HEK293 (cell line): ENCODE measurements around the gene ZEB2.

Source experiments
- CTCF ChIA-PET: fragments of 350-600 bp; formaldehyde crosslinking; extraction: SDS; loops from one replicate; lab custom pipeline; 2021; ENCODE audit warnings: antibody characterized with exemption; lab: Yijun Ruan, JAX
- POLR2A ChIA-PET: fragments of 300-600 bp; formaldehyde crosslinking; extraction: SDS; loops from one replicate; lab custom pipeline; 2020; ENCODE audit warnings: antibody characterized with exemption, inconsistent platforms; lab: Yijun Ruan, JAX
- H3K27ac ChIP-seq: fragments of 200-500 bp; sonication (Bioruptor generic); 2 replicates; pipeline ENCODE4 v1.5.1; 2014; ENCODE audit warnings: low read depth, low read length, control low read depth, inconsistent platforms; ENCODE audit errors: extremely low read depth
- H3K36me3 ChIP-seq, 2 experiments: fragments of 200-500 bp in 1 of 2; sonication (Bioruptor generic) in 1 of 2; 1 replicate in 1 of 2; 2 replicates in 1 of 2; pipeline ENCODE4 v1.5.1; 2014 to 2017; ENCODE audit warnings: inconsistent platforms in 2 of 2, low read length in 2 of 2; ENCODE audit not compliant: control insufficient read depth in 2 of 2, insufficient read depth in 1 of 2
- H3K4me1 ChIP-seq: fragments of 200-500 bp; sonication (Bioruptor generic); 2 replicates; pipeline ENCODE4 v1.5.1; 2014; ENCODE audit warnings: mild to moderate bottlenecking, low read length, inconsistent platforms; ENCODE audit not compliant: control insufficient read depth, insufficient read depth
- H3K4me3 ChIP-seq: 2 replicates; pipeline ENCODE4 v1.5.1; 2011; ENCODE audit warnings: low read depth, mild to moderate bottlenecking, control low read depth, low read length, moderate library complexity
- H3K9me3 ChIP-seq: fragments of 200-500 bp; sonication (Bioruptor generic); 2 replicates; pipeline ENCODE4 v1.5.1; 2014; ENCODE audit warnings: low read depth, low read length, inconsistent platforms; ENCODE audit not compliant: control insufficient read depth, insufficient read depth
- EGR2 ChIP-seq: fragments of 450-650 bp; formaldehyde crosslinking; IDR thresholded peaks from 2 replicates; pipeline ENCODE4 v1.5.1; 2016; ENCODE audit warnings: low read depth, missing biosample characterization, missing genetic modification characterization
- GLI4 ChIP-seq: fragments of 450-650 bp; formaldehyde crosslinking; IDR thresholded peaks from 2 replicates; pipeline ENCODE4 v1.5.1; 2016; ENCODE audit warnings: missing biosample characterization, missing genetic modification characterization
- KLF16 ChIP-seq: fragments of 450-650 bp; formaldehyde crosslinking; IDR thresholded peaks from 2 replicates; pipeline ENCODE4 v1.5.1; 2017; ENCODE audit warnings: missing biosample characterization, missing genetic modification characterization
- MZF1 ChIP-seq: fragments of 450-650 bp; formaldehyde crosslinking; IDR thresholded peaks from 2 replicates; pipeline ENCODE4 v1.5.1; 2017; ENCODE audit warnings: missing biosample characterization, missing genetic modification characterization, borderline replicate concordance
- SP3 ChIP-seq: fragments of 450-650 bp; formaldehyde crosslinking; IDR thresholded peaks from 2 replicates; pipeline ENCODE4 v1.5.1; 2016; ENCODE audit warnings: missing biosample characterization, missing genetic modification characterization
- SP7 ChIP-seq: fragments of 450-650 bp; formaldehyde crosslinking; IDR thresholded peaks from 2 replicates; pipeline ENCODE4 v1.5.1; 2016; ENCODE audit warnings: missing biosample characterization, missing genetic modification characterization
- YY2 ChIP-seq: fragments of 450-650 bp; formaldehyde crosslinking; IDR thresholded peaks from 2 replicates; pipeline ENCODE4 v1.5.1; 2016; ENCODE audit warnings: missing biosample characterization, missing genetic modification characterization
- ZFHX2 ChIP-seq: fragments of 450-650 bp; formaldehyde crosslinking; conservative IDR thresholded peaks from 2 replicates; pipeline ENCODE4 v1.5.1; 2016; ENCODE audit warnings: missing biosample characterization, missing genetic modification characterization
- ZIC2 ChIP-seq: fragments of 450-650 bp; formaldehyde crosslinking; IDR thresholded peaks from 2 replicates; pipeline ENCODE4 v1.5.1; 2016; ENCODE audit warnings: missing biosample characterization, missing genetic modification characterization
- ZNF112 ChIP-seq: fragments of 450-650 bp; formaldehyde crosslinking; IDR thresholded peaks from 2 replicates; pipeline ENCODE4 v1.5.0; 2017; ENCODE audit warnings: missing biosample characterization, missing genetic modification characterization
- ZNF169 ChIP-seq: fragments of 450-650 bp; formaldehyde crosslinking; IDR thresholded peaks from 2 replicates; pipeline ENCODE4 v1.5.1; 2016; ENCODE audit warnings: missing biosample characterization, missing genetic modification characterization
- ZNF19 ChIP-seq: fragments of 450-650 bp; formaldehyde crosslinking; IDR thresholded peaks from 2 replicates; pipeline ENCODE4; 2016; ENCODE audit warnings: missing biosample characterization, missing genetic modification characterization, low read depth
- ZNF211 ChIP-seq: fragments of 450-650 bp; formaldehyde crosslinking; IDR thresholded peaks from 2 replicates; pipeline ENCODE4 v1.5.1; 2016; ENCODE audit warnings: low read depth, missing biosample characterization, missing genetic modification characterization
- ZNF248 ChIP-seq: fragments of 450-650 bp; formaldehyde crosslinking; IDR thresholded peaks from 2 replicates; pipeline ENCODE4 v1.5.1; 2017; ENCODE audit warnings: missing biosample characterization, missing genetic modification characterization
- ZNF350 ChIP-seq: fragments of 450-650 bp; formaldehyde crosslinking; IDR thresholded peaks from 2 replicates; pipeline ENCODE4 v1.5.0; 2017; ENCODE audit warnings: missing biosample characterization, mild to moderate bottlenecking, missing genetic modification characterization
- ZNF510 ChIP-seq: fragments of 450-650 bp; formaldehyde crosslinking; IDR thresholded peaks from 2 replicates; pipeline ENCODE4 v1.5.1; 2018; ENCODE audit warnings: mild to moderate bottlenecking, missing genetic modification characterization, missing biosample characterization; ENCODE audit not compliant: insufficient replicate concordance
- ZNF548 ChIP-seq: fragments of 450-650 bp; formaldehyde crosslinking; IDR thresholded peaks from 2 replicates; pipeline ENCODE4 v1.5.1; 2016; ENCODE audit warnings: missing biosample characterization, missing genetic modification characterization
- ZNF555 ChIP-seq: fragments of 450-650 bp; formaldehyde crosslinking; conservative IDR thresholded peaks from 2 replicates; pipeline ENCODE4 v1.5.1; 2017; ENCODE audit warnings: missing biosample characterization, mild to moderate bottlenecking, missing genetic modification characterization, inconsistent platforms
- ZNF561 ChIP-seq: fragments of 450-650 bp; IDR thresholded peaks from 2 replicates; pipeline ENCODE4 v1.5.1; 2018; ENCODE audit warnings: missing biosample characterization, missing genetic modification characterization, borderline replicate concordance
- ZNF768 ChIP-seq: fragments of 450-650 bp; formaldehyde crosslinking; IDR thresholded peaks from 2 replicates; pipeline ENCODE4 v1.5.1; 2018; ENCODE audit warnings: missing biosample characterization, mild to moderate bottlenecking, missing genetic modification characterization
- ZSCAN16 ChIP-seq: fragments of 450-650 bp; formaldehyde crosslinking; IDR thresholded peaks from 2 replicates; pipeline ENCODE4 v1.5.1; 2016; ENCODE audit warnings: missing biosample characterization, missing genetic modification characterization
- TF ChIP-seq, protein P1 (sequence below): fragments of 450-650 bp; formaldehyde crosslinking; IDR thresholded peaks from 2 replicates; pipeline ENCODE4 v1.5.1; 2016; ENCODE audit warnings: missing biosample characterization, missing genetic modification characterization
- TF ChIP-seq, protein P2 (sequence below): fragments of 450-650 bp; formaldehyde crosslinking; IDR thresholded peaks from 2 replicates; pipeline ENCODE4 v1.5.1; 2016; ENCODE audit warnings: missing biosample characterization, missing genetic modification characterization, borderline replicate concordance
- TF ChIP-seq, protein P3 (sequence below): fragments of 450-650 bp; formaldehyde crosslinking; IDR thresholded peaks from 2 replicates; pipeline ENCODE4 v1.5.1; 2017; ENCODE audit warnings: missing biosample characterization, missing genetic modification characterization

The ZEB2 gene

DNA sequence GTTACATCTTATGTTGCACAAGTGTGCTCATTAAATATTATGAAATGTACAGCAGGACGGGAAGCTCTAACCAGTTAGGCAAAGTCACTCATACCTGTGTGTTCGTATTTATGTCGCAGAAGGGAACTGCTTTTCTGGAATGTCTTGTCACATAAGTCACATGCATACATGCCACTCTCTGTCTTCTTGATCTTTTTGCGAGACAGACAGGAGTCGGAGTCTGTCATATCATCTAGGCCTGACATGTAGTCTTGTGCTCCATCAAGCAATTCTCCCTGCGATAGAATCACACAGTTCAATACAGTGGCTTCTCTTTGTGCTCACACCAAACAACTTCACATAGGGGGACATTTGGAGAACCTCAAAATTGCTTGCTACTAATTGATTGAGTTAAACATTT lies 123.6 kb downstream of the ZEB2 start:
- peaks cover 4 to 82% of the 10 kb centered on the region in 2 experiments for H3K36me3 ChIP-seq
- TF ChIP-seq ZNF510 (tag by site-specific recombination) = no peak
- no peak for TF ChIP-seq ZFHX2 (tag by site-specific recombination)

DNA sequence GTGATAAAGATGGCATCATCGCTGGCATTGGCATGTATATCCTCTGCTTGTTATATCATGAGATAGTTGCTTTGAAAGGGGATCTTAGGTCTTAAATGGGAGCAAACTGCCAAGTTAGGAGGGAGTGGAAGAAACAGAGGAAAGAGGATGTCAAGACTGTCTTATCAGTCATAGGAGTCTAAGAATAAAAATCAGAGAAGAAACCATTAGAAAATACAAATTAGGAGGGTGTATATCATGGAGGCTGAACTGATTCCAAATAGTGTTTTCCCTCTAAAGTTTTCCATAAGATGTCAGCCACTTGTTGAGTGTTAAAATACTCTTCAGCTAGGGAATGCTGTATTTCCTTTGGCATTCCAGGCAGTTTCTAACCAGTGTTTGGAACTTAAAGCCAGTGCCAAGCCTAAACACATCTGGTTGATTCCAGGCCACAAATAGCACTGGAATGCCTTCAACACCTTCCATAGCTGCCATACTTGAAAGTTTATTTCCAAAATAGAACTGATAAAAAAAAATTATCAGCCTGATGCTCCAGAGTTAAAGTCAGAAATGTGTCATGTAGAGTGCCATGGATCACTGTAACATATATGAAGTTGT lies 129.4 kb downstream of the ZEB2 start:
- ChIA-PET POLR2A (no interaction called here), CTCF (no interaction called here)
- no peak overlapping the region for H3K4me3 ChIP-seq
- no peaks in the 10 kb centered on the region for H3K9me3 ChIP-seq
- H3K4me1 ChIP-seq = no peaks in the 10 kb centered on the region
- peaks cover 4 to 56% of the 10 kb centered on the region in 2 experiments; a peak in 2 of 3 replicates for H3K36me3 ChIP-seq
- TF ChIP-seq ZNF768 (tag by site-specific recombination) (no peak), ZIC2 (tag by site-specific recombination) (no peak), SP7 (tag by site-specific recombination) (no peak), ZNF548 (tag by site-specific recombination) (no peak)
- H3K27ac ChIP-seq = no peak overlapping the region

More for the DNA sequence above, 123.6 kb downstream of the ZEB2 start:
- Histone ChIP-seq H3K27ac (no peak overlapping the region), H3K4me1 (no peaks in the 10 kb centered on the region), H3K9me3 (no peaks in the 10 kb centered on the region), H3K4me3 (no peak overlapping the region)
- ChIA-PET CTCF (interaction anchor here (0.7 kb wide), 1 partner anchor 9 kb away, joined by 3 read pairs; no protein-coding TSS in a partner anchor), POLR2A (no interaction called here)

DNA sequence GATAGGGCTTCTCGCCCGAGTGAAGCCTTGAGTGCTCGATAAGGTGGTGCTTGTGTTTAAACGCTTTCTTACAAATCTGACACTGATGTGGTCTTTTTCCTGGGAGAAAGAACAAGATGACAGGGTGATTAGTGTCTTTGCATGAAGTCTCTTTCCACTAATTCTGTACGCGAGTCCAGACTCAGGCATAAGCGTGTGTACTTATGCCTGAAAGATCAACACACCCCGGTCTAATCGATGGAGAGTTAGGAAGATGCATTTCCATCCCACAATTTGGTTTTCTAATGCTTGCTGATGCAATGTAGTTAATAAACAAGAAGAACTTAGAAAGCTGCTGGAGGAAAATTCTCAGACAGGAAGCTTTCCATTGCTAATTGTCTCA lies 130.0 kb downstream of the ZEB2 start:
- CTCF ChIA-PET = no interaction called here
- POLR2A ChIA-PET = no interaction called here
- H3K36me3 ChIP-seq = peaks cover 4 to 50% of the 10 kb centered on the region in 2 experiments; a peak in 2 of 3 replicates
- H3K4me1 ChIP-seq = no peaks in the 10 kb centered on the region
- no peak overlapping the region for H3K4me3 ChIP-seq
- H3K9me3 ChIP-seq = no peaks in the 10 kb centered on the region
- TF ChIP-seq, protein P1, sequence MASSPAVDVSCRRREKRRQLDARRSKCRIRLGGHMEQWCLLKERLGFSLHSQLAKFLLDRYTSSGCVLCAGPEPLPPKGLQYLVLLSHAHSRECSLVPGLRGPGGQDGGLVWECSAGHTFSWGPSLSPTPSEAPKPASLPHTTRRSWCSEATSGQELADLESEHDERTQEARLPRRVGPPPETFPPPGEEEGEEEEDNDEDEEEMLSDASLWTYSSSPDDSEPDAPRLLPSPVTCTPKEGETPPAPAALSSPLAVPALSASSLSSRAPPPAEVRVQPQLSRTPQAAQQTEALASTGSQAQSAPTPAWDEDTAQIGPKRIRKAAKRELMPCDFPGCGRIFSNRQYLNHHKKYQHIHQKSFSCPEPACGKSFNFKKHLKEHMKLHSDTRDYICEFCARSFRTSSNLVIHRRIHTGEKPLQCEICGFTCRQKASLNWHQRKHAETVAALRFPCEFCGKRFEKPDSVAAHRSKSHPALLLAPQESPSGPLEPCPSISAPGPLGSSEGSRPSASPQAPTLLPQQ (tag by site-specific recombination) = no peak
- no peak for TF ChIP-seq ZNF19
- no peak for TF ChIP-seq ZNF555
- no peak for TF ChIP-seq ZNF248
- TF ChIP-seq, protein P2, sequence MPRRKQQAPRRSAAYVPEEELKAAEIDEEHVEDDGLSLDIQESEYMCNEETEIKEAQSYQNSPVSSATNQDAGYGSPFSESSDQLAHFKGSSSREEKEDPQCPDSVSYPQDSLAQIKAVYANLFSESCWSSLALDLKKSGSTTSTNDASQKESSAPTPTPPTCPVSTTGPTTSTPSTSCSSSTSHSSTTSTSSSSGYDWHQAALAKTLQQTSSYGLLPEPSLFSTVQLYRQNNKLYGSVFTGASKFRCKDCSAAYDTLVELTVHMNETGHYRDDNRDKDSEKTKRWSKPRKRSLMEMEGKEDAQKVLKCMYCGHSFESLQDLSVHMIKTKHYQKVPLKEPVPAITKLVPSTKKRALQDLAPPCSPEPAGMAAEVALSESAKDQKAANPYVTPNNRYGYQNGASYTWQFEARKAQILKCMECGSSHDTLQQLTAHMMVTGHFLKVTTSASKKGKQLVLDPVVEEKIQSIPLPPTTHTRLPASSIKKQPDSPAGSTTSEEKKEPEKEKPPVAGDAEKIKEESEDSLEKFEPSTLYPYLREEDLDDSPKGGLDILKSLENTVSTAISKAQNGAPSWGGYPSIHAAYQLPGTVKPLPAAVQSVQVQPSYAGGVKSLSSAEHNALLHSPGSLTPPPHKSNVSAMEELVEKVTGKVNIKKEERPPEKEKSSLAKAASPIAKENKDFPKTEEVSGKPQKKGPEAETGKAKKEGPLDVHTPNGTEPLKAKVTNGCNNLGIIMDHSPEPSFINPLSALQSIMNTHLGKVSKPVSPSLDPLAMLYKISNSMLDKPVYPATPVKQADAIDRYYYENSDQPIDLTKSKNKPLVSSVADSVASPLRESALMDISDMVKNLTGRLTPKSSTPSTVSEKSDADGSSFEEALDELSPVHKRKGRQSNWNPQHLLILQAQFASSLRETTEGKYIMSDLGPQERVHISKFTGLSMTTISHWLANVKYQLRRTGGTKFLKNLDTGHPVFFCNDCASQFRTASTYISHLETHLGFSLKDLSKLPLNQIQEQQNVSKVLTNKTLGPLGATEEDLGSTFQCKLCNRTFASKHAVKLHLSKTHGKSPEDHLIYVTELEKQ (tag by site-specific recombination) = no peak
- no peak for TF ChIP-seq ZNF169
- no peak for TF ChIP-seq MZF1 (tag by site-specific recombination)
- TF ChIP-seq SP3 = no peak
- TF ChIP-seq ZNF112 (tag by site-specific recombination) = no peak
- no peak for TF ChIP-seq ZNF211 (tag by site-specific recombination)
- TF ChIP-seq GLI4 (tag by site-specific recombination) = no peak
- no peak for TF ChIP-seq YY2
- TF ChIP-seq EGR2 (tag by site-specific recombination) = no peak
- TF ChIP-seq, protein P3, sequence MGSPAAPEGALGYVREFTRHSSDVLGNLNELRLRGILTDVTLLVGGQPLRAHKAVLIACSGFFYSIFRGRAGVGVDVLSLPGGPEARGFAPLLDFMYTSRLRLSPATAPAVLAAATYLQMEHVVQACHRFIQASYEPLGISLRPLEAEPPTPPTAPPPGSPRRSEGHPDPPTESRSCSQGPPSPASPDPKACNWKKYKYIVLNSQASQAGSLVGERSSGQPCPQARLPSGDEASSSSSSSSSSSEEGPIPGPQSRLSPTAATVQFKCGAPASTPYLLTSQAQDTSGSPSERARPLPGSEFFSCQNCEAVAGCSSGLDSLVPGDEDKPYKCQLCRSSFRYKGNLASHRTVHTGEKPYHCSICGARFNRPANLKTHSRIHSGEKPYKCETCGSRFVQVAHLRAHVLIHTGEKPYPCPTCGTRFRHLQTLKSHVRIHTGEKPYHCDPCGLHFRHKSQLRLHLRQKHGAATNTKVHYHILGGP (tag by site-specific recombination) = no peak
- TF ChIP-seq KLF16 (tag by site-specific recombination) = no peak
- TF ChIP-seq ZNF350 (tag by site-specific recombination) = no peak
- no peak for TF ChIP-seq ZSCAN16 (tag by site-specific recombination)
- no peak for TF ChIP-seq ZNF561 (tag by site-specific recombination)
- no peak overlapping the region for H3K27ac ChIP-seq
